HG03135 (cell line): ENCODE results near the gene GRIPAP1.

ENCODE experiments used
- ATAC-seq: cut with Tn5 transposase; IDR thresholded peaks from one replicate; pipeline ENCODE4 v1.9.1; 2021; ENCODE audit warnings: mild to moderate bottlenecking, moderate library complexity; ENCODE audit not compliant: unreplicated experiment

GRIPAP1 gene

GRCh38 chrX:49002091-49002935 is at the start of gene GRIPAP1:
Gene GRIPAP1, minus strand, starts transcription at chrX:49002264. Its CDS starts 35 bp downstream, at chrX:49002229.
- ATAC-seq: peak; percentile 79

DNA sequence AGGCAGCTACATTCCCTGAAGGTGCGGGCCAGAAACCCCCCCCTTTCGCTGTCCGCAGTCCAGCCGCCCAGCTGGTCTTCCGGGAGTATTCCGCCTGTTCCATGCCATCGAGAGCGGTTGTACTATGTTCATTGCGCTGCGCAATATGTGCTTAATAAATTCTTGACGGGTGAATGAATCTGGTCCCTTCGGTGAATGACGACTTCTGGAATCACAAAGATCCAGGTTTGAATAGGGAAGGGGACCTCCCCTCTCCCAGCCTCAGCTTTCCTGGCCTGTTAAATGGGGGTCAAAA is 41.9 kb upstream of the GRIPAP1 start:
- ATAC-seq: no peak

DNA sequence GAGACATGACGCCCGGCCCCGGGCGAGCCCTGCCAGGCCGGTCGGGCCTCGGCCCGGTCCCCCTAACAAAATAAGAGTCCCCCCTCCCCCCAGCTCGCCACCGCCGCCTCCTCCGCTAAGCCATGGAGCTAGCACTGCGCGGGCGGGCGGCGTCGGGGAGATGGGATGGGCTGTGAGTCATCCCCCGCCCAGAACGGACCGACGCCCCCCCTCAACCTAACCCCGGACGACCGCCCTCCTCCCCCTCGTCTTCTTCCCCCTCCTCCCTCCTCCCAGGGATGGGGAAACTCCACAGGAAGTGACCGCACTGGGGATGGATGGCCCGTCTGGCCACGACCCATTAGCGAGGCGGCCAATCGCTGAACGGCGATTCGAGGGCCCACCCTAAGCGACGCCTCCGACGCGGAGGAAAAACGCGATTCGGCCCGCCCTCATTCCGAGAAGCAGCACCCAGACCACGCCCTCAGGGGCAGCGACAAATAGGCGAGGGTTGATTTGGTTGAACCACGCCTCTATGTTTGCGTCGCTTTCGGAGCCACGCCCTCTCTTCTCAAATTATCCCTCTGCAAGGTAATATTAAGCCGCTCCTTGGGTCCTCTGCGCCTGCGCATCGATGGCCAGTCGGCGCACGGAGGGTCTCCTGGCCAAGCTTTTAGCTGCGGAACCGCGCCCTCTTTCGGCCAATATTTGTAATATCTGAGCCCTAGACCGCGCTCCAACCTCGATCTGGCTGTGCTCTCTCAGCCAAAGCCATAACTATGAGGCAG is 41.3 kb upstream of the GRIPAP1 start, which contains the start of gene TFE3:
TSS of gene TFE3 (minus strand) at position 138 of the 767 bp plus-strand sequence. CDS start at position 7, 131 bp downstream.
- peak; percentile 83 for ATAC-seq

DNA sequence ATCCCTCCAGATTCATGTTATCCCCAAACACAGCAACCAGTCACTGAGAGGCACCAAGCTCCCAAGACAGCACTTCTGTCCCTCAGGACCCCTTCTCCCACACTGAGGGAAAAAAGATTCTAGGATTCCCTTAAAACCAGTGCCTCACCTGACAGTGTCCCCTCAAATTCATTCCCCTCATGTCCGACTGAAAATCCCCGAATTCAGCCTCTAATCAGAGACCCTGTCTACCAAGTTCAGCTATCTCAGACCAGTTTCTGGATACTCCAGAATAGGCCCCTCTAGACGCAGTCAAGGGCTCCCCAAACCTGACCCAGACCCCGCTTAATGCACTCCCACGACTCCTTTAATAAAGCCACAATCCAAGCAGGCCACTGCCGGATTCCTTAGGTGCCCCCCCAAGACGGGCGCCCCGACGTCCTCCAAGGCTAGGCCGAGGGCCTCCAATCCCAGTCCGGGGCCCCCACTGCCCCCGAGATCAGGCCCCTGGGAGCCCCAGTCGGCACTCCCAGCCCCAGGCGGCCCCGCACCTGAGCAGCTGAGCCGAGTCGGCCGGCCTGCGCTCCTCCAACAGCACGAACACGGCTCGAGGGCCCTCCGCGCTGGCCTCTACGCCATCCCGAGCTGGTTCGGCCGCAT is 40.6 kb upstream of the GRIPAP1 start:
- peak; percentile 19 for ATAC-seq

- ATAC-seq: no peak
Measured at GRCh38 chrX:49041744-49042580, 39.9 kb upstream of the GRIPAP1 start.

DNA sequence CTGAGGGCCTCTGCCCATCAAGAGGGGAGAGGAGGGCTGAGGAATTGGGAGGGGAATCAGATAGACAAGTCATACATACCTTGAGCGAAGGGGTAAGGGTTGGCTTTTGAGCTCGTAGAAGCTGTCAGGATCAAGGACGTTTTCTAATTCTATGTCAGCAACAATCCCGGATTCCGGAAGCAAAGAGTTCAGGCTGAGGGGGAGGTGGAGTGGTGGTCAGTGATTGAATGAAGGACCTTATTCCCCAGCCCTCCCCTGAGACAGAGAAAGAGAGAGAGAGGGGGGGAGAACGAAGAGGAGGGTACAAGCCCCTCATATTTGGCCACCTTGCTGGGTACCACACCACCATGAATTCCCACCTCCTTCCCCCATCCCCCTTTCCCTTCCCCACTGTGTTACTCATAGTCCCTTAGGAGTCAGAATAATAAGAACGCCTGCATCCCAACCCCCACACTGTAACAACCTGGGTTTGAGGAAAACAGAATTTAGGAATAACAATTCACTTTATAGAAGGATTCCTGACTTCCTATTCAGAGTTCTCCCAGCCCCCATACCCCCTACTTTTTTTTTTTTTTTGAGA is 38.4 kb upstream of the GRIPAP1 start:
- ATAC-seq: no peak

GRCh38 chrX:49039598-49040375 is 37.7 kb upstream of the GRIPAP1 start:
- no peak for ATAC-seq

- no peak for ATAC-seq
Measured at GRCh38 chrX:49037883-49038475, 35.9 kb upstream of the GRIPAP1 start.

DNA sequence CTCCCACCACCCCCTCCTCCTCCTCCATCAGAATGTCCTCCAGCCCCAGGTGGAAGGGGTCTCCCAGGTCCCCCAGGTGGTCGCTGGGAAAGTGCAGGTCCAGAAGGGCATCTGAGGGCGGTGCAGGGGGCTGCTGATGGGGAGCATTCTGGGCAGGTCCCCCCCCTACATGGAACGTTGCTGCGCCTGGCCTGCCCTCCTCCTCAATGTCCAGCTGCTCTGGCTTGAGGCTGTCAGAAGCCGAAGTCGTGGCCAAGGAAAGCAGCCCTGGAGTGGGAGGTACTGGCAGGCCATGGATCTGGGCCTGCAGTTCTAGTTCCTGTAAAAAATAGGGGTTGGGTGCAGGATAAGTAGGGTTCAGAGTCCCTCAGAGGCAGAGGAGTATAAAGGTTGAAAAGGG is 28.2 kb upstream of the GRIPAP1 start:
- ATAC-seq: no peak

DNA sequence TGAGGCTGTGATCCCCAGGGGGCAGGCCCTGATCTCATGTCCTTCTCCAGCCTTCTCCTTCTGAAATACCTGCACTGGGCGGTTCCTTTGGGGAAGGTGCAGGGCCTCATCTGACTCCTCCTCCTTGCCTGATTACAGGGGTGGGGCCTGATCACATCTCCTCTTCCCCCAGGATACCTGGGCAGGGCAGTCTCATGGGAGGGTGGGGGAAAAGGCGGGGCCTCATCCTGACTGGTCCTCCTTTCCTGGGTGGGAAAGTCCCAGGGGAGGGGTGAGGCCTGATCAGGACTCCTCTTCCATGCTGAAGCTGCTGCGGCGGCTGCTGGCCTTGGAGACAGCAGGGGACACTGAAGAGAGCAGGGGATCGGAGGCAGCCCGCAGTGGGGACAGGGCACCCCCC is 27.8 kb upstream of the GRIPAP1 start:
- no peak for ATAC-seq

- no peak for ATAC-seq
Measured at GRCh38 chrX:49019599-49020249, 17.7 kb upstream of the GRIPAP1 start.

- ATAC-seq: no peak
Measured at GRCh38 chrX:49019050-49019449, 17.0 kb upstream of the GRIPAP1 start.

- ATAC-seq: no peak
Measured at GRCh38 chrX:49003696-49004095, 1.6 kb upstream of the GRIPAP1 start.

DNA sequence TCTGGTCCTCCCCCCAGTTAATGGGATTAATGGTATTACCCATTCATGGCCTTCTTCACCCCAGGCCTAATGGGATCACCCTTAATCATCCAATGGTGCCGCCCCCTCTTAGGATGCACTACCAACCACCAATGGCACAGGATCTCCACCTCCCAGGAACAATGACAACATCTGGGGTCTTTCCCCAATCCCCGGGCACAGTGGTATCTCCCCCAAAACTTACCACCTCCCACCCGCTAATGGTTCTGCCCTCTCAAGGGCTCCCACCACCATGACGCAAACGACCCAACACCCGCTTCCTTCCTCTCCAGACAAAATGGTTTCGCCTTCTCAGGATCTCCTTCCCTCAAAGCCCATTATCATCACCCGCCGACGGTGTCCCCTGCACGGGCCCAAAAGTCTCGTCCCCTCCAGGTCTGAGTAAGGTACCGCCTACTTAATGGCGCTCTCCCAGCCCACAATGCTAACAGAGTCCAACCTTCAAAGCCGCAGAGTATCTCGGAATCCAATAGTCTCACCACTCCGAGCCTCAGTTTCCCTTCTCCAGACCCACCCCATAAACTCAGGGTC is 458 bp downstream of the GRIPAP1 start:
- peak; percentile 28 for ATAC-seq

DNA sequence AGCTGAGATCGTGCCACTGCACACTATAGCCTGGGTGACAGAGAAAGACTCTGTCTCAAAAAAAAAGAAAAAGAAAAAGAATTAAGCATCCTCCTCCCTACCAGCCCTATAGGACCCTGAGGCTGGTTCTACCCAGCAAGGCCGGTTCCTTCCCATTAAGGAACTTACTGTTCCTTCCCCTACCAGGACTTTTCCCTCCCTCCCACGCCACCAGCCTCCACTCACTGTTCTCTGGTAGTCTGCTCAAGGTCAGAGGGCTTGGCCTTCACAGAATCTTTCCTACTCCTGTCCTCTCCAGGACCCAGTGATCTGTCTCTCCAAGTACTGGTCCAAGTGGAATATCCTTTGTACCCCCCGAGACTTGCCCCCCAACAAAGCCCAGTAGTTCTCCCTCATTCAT is 1.4 kb downstream of the GRIPAP1 start:
- no peak for ATAC-seq

GRCh38 chrX:48999030-48999429 is 3.0 kb downstream of the GRIPAP1 start:
- no peak for ATAC-seq

- ATAC-seq: no peak
Measured at GRCh38 chrX:48998391-48998790, 3.7 kb downstream of the GRIPAP1 start.

DNA sequence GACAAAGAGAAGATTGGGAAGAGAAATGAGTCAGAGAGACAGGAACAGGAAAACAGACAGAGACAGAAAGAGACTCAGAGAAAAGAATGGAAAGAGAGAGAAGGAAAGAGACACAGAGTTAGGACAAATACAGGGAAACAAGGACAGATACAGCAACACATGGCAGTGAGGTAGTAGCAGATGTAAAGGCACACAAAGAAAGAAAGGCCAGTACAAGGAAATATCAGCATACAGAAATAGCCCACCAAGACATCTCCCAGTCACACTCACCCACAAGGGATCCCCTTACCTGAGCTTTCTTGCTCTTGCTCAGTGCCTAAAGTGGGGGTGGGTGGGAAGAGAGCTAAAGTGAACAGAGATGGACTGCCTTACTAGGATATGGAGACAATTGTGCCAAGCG is 4.2 kb downstream of the GRIPAP1 start:
- no peak for ATAC-seq
